Stimulated activated CD4-positive, alpha-beta T cell treated with anti-CD3 and anti-CD28 coated beads, TNF-alpha, amount 100 ng/mL, for 24 hours (primary cell): ENCODE measurements around the gene SERPINB7.
A peak's percentile ranks its signal among the peaks of the same experiment; 100 is the strongest.

Experiments used
- DNase-seq, 3 experiments: peaks; one replicate each; pipeline ENCODE4 v3.0.0-alpha.2; 2020; ENCODE audit warnings: low read depth in 3 of 3

The SERPINB7 gene

DNA sequence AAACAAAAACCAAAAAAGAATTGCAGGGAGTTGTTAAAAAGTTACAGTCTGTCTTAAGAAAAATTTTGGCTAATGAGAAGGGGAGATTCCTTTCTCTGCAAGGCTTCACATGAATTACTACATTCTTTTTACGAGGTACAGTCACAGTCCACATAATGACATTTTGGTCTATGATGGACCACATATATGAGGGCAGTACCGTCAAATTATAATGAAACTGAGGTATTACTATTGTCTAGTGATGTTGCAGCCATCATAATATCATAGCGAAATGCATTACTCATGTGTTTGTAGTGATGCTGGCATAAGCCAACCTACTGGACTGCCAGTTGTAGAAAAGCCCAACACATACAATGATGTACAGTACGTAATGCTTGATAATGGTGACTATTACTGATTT is 12.5 kb downstream of the SERPINB7 start:
- no peak for DNase-seq

DNA sequence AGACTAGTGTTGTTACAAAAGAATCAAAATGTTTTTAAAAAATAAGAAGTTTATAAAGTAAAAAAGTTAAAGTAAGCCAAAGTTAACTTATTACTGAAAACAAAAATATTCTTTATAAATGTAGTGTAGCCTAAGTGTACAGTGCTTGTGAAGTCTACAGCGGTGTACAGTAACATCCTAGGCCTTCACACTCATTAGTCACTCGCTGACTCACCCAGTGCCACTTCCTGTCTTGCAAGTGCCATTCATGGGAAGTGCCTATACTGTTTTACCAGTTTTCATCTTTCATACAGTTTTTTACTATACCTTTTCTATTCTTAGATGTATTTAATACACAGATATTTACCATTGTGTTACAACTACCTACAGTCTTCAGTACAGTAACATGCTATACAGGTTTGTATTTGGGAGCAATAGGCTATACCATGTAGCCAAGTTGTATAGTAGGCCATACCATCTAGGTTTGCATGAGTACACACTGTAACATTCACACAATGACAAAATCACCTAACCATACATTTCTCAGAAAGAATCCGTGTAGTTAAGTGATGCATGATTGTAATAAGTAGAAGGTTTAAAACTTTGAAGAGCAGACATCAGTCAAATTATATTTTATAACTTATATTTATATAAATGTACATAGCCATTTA is 13.4 kb downstream of the SERPINB7 start:
- DNase-seq: peak; percentile 13 to 44 (median 34)

DNA sequence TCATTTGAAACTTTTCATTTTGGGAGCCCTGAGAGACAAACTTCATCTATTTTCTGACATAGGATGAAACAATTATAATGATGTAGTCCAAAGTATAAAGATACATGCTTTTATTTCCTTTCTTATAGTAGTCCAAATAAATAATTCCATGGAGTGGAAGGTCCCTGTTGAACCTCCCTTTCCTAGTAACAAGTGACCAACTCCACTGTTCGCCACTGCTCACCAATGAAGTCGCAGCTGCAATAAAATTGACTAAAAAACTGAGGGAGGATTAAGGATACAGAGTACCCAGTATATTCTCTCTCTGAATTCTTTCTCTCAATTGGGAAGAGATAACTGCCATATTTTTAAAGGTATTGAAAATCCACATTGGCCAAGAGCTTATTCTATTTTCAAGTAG is 14.1 kb downstream of the SERPINB7 start:
- no peak for DNase-seq

DNA sequence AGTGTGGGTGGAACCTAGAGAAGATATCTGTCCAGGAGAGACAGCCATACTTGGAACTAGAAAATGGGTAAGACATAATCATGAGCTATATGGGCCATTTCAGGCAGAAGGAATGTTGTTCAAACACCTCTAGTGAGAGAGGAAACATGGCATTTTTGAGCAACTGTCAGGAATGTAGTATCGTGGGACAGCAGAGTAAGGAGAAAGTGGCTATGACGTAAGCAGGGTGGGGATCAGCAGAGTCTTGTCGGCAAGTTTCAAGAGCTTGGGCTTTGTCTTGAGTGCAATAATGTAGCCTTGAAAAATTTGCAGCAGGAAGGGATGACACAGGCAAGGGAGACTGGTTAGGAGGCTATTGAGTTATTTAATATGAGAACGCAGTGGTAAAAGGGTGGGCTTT is 20.4 kb downstream of the SERPINB7 start:
- DNase-seq: no peak

DNA sequence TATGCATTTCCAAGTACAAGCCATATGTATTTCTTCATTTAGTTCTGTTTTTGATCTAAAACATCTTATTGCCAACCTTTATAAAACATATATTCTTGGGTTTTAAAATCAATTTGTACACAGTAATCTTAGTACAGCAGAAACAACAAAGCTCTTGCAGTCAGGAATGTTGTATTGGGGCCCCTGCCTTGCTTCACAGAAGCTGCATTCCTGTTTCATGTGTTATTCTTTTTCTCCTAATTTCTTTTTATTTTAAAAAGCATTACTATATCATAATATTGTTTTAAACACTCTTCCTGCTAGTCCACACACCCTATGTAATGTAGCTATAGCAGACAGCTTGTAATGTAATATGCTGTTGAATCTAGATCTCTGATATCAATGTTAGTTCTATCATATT is 24.0 kb downstream of the SERPINB7 start:
- DNase-seq: no peak

DNA sequence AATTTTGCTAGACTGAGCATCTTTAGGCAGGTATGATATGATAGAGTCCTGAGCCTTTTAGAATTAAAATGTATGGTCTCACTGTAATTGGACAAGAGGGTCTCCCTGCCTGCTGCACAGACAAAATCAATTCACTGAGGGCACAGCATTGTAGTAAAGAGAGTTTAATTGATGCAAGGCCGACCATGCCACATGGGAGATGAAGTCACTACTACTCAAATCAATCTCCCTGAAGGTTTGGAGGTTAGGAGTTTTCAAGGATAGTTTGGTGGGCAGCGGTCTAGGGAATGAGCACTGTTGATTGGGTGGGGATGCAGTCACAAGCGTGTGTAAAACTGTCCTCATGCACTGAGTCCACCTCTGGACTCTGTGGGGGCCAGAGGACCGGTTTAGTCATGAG is 26.1 kb downstream of the SERPINB7 start:
- no peak for DNase-seq

DNA sequence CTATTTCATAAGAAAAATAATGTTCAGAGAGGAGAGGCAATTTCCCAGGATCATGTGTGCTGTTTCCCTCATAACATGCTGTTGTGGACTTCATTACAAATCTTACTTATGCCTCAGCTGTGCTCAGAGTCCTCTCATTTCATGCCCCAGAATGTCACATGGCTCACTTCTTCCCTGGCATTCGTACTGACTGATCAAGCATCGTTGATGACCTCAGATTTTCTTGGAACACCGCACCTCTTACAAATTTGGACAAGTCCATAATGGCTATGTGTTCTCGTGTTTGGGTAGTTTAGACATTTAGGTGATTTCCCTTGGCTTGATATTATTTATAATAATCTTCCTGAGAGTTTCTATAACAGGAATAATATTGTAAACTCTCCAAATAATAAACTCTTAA is 32.9 kb downstream of the SERPINB7 start:
- DNase-seq: no peak

DNA sequence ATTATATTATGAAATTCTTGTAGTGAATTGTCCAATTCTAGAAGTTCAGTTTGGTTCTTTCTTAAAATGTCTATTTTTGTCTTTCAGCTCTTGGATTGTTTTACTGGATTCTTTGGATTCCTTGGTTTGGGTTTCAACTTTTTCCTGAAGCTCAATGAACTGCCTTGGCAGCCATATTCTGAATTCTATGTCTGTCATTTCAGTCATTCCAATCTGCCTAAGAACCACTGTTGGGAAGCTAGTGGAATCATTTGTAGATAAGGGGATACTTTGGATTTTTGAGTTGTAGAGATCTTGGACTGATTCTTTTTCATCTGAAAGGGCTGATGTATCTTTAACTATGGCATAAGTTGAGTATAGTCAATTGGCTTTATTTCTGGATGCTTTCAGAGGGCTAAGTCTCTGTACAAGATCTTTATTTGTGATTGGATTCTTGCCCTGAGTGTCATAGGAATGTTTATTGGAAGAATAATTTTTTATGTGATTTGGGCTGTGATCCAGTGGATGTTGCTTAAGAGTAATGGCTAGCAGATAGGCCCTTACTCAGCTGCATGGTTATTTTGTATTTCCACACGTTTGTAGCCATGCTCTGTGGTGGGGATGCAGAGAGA is 42.3 kb downstream of the SERPINB7 start:
- no peak for DNase-seq

DNA sequence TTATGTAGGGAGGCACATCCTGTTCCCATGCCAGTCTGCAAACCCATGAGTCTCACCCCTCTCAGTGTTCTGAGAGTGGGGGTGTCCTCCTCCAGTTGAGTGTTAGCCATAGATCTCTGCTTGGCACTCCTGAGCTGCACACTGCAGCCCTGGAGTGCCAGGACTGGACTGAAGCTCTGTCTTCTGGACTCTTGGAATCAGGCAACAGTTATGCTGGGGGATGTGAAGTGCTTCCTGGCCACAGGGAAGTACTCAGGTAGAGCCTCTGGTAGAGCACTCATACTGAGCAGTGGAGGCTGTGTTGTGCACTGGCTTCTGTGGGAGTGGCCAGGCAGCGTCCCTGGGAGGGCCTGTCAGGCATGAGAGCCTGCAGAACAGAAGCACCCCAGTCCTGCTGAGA is 43.0 kb downstream of the SERPINB7 start:
- DNase-seq: no peak

DNA sequence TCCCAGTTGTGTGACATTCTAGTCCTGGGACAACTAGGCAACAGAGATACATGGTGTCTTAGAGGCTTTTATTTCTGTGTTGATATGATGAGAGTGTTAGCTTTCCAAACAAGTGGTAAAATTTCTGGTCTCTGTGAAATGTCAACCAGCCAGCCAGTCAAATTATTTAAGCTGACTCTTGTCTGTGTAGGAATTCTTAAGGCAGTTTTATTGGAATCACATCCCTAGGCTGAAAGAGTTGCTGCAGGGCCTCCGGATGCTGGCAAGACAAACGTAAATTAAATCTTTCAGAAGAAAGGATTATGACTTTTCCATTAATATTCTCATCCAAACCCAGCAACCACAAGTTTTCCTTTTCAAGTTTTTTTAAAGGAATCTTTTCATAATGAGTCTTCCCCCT is 44.6 kb downstream of the SERPINB7 start:
- DNase-seq: no peak

DNA sequence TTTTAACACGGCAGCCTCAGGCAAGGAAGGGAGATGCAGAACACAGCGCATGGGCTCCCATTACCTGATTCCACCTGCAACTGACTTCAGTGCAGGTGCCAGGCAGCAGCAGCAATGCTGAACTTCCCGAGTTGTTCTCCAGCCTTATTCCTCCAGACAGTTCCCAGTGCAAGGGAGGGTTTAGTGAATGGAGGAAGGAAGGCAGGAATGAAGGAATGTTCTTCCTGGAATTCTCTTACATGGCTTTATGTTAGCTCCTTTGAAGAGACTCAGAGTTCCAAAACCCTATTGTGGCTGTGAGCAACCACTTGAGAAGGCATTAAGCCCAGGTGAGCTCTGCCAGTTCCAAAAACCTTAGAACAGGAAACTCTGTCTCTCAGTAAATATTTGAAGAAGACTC is 45.5 kb downstream of the SERPINB7 start:
- DNase-seq: no peak

DNA sequence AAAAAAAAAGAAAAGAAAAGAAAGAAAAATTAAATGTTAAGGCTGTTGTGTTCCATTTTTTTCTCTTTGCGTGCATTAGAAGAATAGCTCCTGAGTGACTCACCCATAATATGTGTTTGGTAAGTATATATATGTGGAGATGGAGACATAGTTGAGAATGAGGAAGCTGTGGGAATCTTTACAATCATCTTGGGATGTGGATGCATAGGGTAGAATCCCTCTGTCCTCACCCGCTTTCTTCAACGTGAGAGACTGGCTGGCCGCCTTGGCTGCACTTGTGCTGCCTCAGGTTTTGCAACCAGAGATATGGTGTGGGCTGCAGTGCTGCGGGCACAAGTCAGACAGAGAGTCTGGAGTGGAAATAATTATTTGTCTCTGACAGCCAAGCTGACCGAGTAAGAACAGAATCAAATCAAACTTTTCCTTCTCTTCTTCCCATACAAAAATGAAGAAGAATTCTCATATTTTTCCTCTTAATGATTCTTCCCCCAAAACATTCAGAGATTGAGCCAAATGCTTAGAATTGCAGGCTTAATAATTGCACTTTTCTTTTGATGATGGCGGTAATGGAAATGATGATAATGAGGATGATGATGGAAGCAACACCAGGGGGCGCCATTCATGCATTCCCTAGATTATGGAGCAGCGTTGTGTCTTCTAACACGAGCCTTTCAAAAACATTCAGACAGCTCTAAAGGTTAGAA is 48.5 kb downstream of the SERPINB7 start:
- DNase-seq: peak in 2 of 3 experiments; percentile 1 to 30

DNA sequence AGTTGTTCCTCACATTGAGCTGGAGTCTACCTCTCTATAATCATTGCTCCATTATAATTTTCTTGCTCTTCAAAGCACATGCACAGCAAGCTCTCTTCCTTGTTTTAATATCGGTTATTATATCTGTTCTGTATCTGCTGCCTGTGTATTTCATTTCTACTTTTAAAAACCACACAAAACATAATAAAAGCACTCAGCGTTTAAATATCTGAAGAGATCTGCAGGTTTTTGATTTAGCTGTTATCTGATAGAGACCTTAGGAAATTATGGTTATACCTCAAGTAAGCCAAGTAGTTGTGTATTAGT is 49.0 kb downstream of the SERPINB7 start:
- DNase-seq: no peak

DNA sequence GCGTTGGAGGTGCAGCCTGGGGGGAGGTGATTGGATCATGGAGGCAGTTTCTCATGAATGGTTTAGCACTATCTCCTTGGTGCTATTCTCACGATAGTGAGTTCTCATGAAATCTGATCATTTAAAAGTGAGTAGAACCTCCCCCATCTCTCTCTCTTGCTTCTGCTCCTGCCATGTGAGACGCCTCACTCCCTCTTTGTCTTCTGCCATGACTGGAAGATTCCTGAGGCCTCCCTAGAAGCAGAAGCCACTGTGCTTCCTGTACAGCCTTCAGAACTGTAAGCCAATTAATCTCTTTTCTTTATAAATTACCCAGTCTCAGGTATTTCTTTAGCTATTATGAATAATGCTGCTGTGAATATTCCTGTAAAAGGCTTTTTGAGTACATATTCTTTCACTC is 52.9 kb downstream of the SERPINB7 start:
- DNase-seq: no peak

DNA sequence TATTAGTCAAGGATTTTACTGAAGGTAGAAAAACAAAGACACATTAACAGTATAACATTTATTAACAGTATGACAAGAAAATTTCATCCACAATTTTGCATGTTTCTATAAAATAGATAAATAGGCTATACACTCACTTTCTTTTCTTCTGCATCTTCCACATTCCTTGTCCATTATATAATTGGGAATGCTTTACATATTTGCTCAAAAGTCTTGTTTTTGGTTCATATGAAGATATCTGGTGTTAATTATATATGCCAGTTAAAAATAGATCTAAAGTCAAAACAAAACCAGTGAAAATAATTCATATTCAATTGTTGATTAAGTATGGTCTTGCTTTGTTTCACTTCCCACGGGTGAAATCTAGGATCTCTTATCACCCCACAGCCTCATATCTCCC is 53.4 kb downstream of the SERPINB7 start:
- DNase-seq: no peak

DNA sequence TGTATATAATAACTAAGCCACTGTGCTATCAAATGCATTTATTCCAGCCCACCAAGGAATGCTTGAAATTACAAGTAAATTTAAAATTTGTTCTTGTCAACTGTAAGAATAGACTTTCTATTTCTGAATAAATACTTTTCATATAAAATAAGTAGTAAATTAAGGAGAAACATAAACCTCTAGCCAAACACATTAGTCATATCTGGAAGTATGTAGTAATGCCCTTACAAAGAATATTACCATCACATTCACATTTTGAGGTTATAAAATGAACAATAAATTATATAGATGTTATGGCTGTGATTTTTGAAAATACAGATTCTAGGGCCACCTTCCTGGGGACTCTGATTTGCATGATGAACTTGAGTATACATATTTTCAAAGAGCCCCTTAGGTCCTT is 54.7 kb downstream of the SERPINB7 start:
- DNase-seq: no peak

DNA sequence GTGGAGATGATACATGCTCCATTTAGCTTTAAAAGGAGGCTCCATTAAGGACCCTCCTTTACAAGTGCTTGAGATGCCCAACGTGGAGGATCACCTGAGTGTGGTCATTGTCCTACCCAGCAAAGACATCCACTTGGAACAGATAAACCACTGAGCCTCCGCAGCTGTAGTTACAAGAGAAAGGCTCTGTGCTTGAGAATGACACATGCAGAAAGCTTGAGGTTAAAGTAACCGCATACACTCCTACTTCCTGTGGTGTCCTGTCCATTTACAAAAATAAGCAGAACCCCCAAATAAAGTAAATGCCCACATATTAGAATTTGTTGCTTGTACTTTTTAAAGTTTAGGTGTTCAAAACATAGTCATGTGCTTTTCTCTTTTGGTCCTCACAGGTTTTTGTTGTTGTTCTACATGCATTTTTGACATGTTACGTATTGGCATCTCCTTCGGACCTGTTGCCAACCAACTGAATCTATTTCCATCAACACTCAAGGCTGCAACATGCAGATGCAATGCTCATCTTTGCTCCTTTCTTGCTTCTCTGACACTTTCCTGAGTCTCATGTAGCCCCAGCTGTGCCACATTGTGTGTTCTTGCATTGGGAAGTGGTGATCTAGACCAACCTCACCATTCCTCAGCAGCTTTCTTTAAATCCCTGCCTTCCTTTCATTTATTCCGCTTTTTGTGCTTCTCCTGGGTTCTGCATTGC is 56.0 kb downstream of the SERPINB7 start:
- DNase-seq: no peak

DNA sequence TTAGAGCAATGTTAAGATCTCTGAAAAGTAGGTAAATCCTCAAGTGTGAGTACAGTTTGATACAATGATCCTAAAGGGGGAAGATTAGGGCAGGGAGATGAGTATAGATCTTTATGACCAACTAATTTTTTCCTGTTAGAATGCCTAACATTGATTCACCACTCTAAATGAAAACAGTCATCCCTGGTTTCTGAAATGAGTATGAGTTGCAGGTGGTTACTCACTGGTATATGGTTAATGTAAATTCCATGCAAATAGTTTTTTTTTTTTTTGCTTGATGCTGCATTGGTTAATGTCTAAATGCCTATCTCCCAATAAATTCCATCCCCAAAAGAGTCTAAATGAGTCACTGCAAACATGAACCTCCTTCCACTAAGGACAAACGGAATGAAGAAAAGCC is 57.3 kb downstream of the SERPINB7 start:
- no peak for DNase-seq

DNA sequence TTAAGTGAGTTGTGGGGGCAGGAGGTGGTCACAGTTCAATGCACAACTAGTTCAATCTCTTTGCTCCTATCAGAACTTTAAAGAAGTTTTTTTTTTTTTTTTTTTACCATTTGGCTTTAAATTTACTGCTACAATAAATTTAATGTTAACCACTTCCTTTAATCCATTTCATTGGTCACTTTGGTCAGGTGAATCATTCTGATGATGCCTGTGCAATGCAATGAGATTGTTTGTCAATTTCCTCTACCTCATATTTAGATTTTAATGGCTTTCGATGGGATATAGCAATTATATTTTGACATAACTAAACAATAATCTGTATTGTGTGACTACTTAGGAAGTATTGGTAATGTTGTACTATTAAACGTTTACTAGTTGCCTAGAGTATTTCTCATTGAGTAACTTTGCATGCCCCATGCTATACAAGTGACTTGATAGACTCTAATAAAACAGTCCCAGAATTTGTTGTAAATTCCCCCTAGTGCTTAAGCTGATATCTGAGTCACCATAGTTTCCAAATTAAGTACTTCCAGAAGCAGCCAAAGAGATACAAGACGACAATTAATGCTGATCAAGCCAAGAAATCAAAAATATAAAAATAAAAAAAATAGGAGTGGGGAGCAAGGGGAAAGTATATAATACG is 59.4 kb downstream of the SERPINB7 start:
- DNase-seq: no peak

DNA sequence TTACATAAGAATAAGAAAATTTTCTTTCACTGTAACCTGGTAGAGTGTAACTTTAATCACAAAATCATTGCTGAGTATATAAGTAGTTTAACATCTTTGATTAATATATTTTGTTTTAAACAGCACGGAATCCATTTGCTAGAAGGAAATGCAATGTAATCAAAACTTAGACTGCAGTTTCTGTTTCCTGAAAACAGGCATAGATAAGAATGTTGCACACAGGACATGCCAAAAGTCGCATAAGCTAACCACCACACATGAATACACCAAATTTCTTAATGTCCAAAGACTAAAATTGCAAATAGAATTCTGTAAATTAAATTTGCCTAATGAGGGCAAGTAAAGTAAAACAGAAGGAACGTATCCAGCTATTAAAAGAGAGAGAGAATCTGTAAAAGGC is 61.2 kb downstream of the SERPINB7 start:
- no peak for DNase-seq

DNA sequence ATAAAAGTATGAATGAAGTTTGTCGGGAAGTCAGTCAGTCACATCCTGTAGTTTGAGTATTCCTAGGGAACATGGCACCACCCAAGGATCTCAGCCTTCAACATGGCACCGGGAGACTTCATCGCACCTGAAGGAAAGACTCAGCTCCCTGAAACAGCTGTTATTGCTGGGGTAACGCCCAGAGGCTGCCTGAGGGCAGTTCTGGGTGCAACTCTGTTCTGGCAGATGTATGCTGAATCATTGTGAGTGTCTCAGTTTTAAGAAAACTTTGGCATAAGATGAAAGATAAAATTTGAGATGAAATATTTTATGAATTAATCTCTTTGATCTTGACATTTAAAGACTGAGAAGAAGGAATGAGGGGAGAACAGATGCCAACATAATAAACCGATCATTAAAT is 62.4 kb downstream of the SERPINB7 start:
- DNase-seq: no peak

DNA sequence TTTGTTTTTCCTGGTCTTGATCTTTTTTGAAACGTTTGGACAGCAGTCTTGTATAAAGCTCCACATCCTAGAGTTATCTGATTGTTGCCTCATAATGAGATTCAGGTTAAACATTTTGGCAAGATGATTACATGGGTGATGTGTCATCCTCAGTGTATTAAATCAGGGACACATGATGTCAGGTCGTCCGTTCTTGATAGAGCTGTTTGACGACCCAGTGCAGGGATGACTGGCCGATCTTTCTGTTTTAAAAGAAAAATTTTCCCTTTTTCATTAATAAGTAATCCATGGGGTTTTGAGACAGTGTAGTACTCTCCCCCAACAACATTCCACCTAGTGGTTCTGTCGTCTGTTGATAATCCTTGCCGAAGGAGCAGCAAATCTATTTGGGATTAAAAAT is 67.8 kb downstream of the SERPINB7 start:
- DNase-seq: no peak
